ENCODE data around the gene ZNF280C.

- TF ChIP-seq GATA2 (IDR thresholded peaks at IDR 0.05; ENCODE audit: low read depth, low read length), result no peak
- TF ChIP-seq GATA3 (IDR thresholded peaks at IDR 0.05; ENCODE audit: low read depth, low read length), result no peak
These were observed 33.3 kb upstream of the ZNF280C start for GRCh38 chrX:130301977-130302376.
